Measurements from ENCODE around the gene CHST9.

DNA sequence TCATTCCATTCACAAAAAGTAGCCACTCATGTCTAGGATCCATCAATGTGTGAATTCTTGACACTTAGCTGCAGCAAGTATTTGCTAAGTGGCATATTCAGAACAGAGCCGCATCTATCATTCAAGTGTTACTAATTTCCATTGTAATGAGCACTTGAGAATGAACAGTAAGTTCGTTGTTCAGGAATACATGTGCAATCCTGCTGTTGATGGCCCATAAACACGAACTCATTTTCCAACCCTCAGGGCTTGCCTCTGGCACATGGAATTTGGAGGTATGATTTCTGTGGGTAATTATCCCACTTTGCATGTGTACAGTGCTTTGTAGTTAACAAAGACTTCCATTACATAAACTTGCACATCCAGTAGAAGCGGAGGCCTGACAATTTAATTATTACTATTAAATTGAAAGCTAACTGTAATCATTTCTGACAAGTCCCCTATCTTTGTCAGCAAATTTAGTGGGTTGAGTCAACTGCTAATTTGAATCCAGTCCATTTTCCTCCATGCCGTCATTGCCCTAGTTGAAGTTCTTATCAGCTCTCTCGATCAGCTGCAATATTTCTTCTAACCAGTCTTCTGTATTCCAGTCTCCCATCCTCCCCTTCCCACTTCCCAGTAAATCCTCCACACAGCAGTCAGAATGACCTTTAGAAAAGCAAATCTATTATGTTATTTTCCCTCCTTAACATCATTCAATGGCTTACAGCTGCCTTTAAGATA is 203.6 kb downstream of the CHST9 start:
- TF ChIP-seq, protein P1, sequence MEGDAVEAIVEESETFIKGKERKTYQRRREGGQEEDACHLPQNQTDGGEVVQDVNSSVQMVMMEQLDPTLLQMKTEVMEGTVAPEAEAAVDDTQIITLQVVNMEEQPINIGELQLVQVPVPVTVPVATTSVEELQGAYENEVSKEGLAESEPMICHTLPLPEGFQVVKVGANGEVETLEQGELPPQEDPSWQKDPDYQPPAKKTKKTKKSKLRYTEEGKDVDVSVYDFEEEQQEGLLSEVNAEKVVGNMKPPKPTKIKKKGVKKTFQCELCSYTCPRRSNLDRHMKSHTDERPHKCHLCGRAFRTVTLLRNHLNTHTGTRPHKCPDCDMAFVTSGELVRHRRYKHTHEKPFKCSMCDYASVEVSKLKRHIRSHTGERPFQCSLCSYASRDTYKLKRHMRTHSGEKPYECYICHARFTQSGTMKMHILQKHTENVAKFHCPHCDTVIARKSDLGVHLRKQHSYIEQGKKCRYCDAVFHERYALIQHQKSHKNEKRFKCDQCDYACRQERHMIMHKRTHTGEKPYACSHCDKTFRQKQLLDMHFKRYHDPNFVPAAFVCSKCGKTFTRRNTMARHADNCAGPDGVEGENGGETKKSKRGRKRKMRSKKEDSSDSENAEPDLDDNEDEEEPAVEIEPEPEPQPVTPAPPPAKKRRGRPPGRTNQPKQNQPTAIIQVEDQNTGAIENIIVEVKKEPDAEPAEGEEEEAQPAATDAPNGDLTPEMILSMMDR (IDR thresholded peaks at IDR 0.05; ENCODE audit: low read depth, low read length, poor library complexity, severe bottlenecking) = no peak
- no peak for TF ChIP-seq EZH2phosphoT487 (IDR thresholded peaks at IDR 0.05; ENCODE audit: borderline replicate concordance, low read length)

Data from DOHH2 (cell line).